ENCODE results near the gene GUCY1B1.
A peak's percentile ranks its signal among the peaks of the same experiment; 100 is the strongest.

The GUCY1B1 gene

GRCh38 chr4:155799116-155799793, 40.4 kb downstream of the GUCY1B1 start:
- no peak for DNase-seq (ENCODE audit: extremely low spot score)
- TF ChIP-seq HDGF (IDR thresholded peaks at IDR 0.05; ENCODE audit: borderline replicate concordance), result no peak
- TF ChIP-seq SUZ12 (IDR thresholded peaks at IDR 0.05), result no peak
- TF ChIP-seq FOXA1 (IDR thresholded peaks at IDR 0.05), result no peak
- TF ChIP-seq NFRKB (IDR thresholded peaks at IDR 0.05), result no peak
- no peak for TF ChIP-seq FOXM1 (IDR thresholded peaks at IDR 0.05; ENCODE audit: borderline replicate concordance)
- TF ChIP-seq, protein P1, sequence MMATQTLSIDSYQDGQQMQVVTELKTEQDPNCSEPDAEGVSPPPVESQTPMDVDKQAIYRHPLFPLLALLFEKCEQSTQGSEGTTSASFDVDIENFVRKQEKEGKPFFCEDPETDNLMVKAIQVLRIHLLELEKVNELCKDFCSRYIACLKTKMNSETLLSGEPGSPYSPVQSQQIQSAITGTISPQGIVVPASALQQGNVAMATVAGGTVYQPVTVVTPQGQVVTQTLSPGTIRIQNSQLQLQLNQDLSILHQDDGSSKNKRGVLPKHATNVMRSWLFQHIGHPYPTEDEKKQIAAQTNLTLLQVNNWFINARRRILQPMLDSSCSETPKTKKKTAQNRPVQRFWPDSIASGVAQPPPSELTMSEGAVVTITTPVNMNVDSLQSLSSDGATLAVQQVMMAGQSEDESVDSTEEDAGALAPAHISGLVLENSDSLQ (IDR thresholded peaks at IDR 0.05), result peak; percentile 43
- TF ChIP-seq FOXK2 (IDR thresholded peaks at IDR 0.05), result no peak
- no peak for TF ChIP-seq LEF1 (IDR thresholded peaks at IDR 0.05; ENCODE audit: borderline replicate concordance)
- POLR2A ChIA-PET, result no interaction called here
- CTCF ChIA-PET, result no interaction called here

DNA sequence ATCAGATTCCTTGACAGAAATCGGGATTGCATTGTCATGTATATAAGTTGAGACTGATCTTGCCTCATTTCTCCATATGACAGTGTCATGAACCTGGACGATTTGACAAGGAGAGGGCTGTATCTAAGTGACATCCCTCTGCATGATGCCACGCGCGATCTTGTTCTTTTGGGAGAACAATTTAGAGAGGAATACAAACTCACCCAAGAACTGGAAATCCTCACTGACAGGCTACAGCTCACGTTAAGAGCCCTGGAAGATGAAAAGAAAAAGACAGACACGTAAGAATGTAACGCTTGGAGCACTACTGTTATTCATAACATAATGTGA, 40.9 kb downstream of the GUCY1B1 start:
- no peak for DNase-seq (ENCODE audit: extremely low spot score)
- POLR2A ChIA-PET, result no interaction called here
- TF ChIP-seq ELF4 (IDR thresholded peaks at IDR 0.05), result no peak
- no peak for TF ChIP-seq TARDBP (IDR thresholded peaks at IDR 0.05)
- no peak for TF ChIP-seq NFRKB (IDR thresholded peaks at IDR 0.05)
- TF ChIP-seq SP1 (IDR thresholded peaks at IDR 0.05), result no peak
- no peak for TF ChIP-seq L3MBTL2 (conservative IDR thresholded peaks at IDR 0.05)
- TF ChIP-seq FOXK2 (IDR thresholded peaks at IDR 0.05), result no peak
- TF ChIP-seq BHLHE40 (IDR thresholded peaks at IDR 0.05; ENCODE audit: borderline replicate concordance), result no peak
- no peak for TF ChIP-seq FOXM1 (IDR thresholded peaks at IDR 0.05; ENCODE audit: borderline replicate concordance)
- TF ChIP-seq LEF1 (IDR thresholded peaks at IDR 0.05; ENCODE audit: borderline replicate concordance), result no peak
- TF ChIP-seq ZNF384 (IDR thresholded peaks at IDR 0.05), result no peak
- no peak for TF ChIP-seq SUZ12 (IDR thresholded peaks at IDR 0.05)
- TF ChIP-seq FOXA1 (IDR thresholded peaks at IDR 0.05), result no peak
- no peak for TF ChIP-seq HDGF (IDR thresholded peaks at IDR 0.05; ENCODE audit: borderline replicate concordance)
- TF ChIP-seq CTBP1 (IDR thresholded peaks at IDR 0.05; ENCODE audit: borderline replicate concordance), result no peak
- TF ChIP-seq, protein P1 (IDR thresholded peaks at IDR 0.05), result no peak
- TF ChIP-seq ARNT (IDR thresholded peaks at IDR 0.05), result no peak
- CTCF ChIA-PET, result no interaction called here

DNA sequence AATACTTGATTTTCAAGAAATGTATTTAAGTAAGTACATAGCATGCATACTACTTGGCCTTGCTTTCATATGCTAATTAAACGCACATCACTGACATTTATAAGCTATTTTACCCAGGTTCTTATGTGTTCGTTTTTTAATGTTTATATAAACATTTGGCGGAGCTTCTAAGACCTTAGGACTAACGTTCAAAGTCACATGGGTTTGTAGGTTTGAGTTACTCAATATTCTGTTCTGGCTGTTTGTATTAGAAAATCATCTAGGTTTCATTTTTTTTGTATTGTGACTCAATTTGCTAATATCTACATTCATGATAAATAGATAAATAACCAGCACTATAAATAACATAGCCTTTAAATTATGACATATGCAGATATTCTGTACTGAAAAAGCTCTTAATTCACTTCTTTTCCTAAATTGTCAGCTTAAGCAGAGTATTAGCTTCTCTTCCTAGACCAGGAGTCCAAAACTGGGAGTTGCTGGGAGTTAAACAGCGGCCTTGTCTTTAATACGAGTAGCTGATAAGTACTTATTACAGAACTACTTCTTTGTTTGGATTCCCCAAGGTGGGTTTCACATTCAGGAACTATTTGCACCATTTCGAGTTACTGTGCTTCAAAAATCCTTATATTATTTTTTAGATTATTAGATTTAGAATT, 42.0 kb downstream of the GUCY1B1 start:
- TF ChIP-seq FOXA1 (IDR thresholded peaks at IDR 0.05) (no peak), FOXM1 (IDR thresholded peaks at IDR 0.05; ENCODE audit: borderline replicate concordance) (no peak), HDGF (IDR thresholded peaks at IDR 0.05; ENCODE audit: borderline replicate concordance) (no peak), SP1 (IDR thresholded peaks at IDR 0.05) (no peak), CTBP1 (IDR thresholded peaks at IDR 0.05; ENCODE audit: borderline replicate concordance) (no peak), TARDBP (IDR thresholded peaks at IDR 0.05) (no peak), SUZ12 (IDR thresholded peaks at IDR 0.05) (no peak), LEF1 (IDR thresholded peaks at IDR 0.05; ENCODE audit: borderline replicate concordance) (no peak), FOXK2 (IDR thresholded peaks at IDR 0.05) (no peak), BHLHE40 (IDR thresholded peaks at IDR 0.05; ENCODE audit: borderline replicate concordance) (no peak), ELF4 (IDR thresholded peaks at IDR 0.05) (no peak), L3MBTL2 (conservative IDR thresholded peaks at IDR 0.05) (no peak), ARNT (IDR thresholded peaks at IDR 0.05) (no peak), ZNF384 (IDR thresholded peaks at IDR 0.05) (no peak), NFRKB (IDR thresholded peaks at IDR 0.05) (no peak)
- TF ChIP-seq, protein P1 (IDR thresholded peaks at IDR 0.05), result no peak
- CTCF ChIA-PET, result interaction anchor here (0.6 to 1.4 kb wide), 2 partner anchors 14 to 39 kb away, joined by 3 read pairs; no protein-coding TSS in a partner anchor

DNA sequence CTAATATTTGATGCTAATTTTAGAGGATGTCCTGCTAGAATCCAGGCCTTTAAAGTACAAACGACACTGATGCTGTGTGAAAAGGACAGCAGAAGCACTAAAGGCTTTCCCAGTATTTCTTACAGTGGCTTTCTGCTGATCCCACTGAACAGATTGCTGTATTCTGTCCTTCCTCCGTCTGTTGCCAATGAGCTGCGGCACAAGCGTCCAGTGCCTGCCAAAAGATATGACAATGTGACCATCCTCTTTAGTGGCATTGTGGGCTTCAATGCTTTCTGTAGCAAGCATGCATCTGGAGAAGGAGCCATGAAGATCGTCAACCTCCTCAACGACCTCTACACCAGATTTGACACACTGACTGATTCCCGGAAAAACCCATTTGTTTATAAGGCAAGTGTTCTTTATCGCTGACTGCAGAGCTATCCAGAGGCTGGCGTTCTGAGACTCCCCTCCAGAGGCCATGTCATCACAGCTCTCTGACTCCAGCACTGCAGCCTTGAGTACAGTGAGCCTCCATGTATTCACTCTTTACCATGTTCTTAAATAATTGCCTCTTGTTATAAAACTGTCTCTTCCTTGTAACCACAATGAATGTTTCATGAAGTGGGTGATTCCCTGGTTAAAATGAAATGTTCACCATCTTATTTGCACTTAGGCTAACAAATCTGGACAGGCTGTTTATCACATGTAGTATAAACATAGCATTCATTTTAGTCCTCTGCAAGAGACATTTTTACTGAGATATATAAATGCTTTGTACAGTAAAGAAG, 43.6 kb downstream of the GUCY1B1 start:
- POLR2A ChIA-PET, result interaction anchor here (2.8 kb wide), 1 partner anchor 151 kb away, joined by 8 read pairs; the partner anchor contains the start of gene CTSO
- TF ChIP-seq FOXA1 (IDR thresholded peaks at IDR 0.05), result no peak
- TF ChIP-seq NFRKB (IDR thresholded peaks at IDR 0.05), result no peak
- TF ChIP-seq CTBP1 (IDR thresholded peaks at IDR 0.05; ENCODE audit: borderline replicate concordance), result no peak
- TF ChIP-seq TARDBP (IDR thresholded peaks at IDR 0.05), result no peak
- no peak for TF ChIP-seq FOXM1 (IDR thresholded peaks at IDR 0.05; ENCODE audit: borderline replicate concordance)
- no peak for TF ChIP-seq SUZ12 (IDR thresholded peaks at IDR 0.05)
- TF ChIP-seq LEF1 (IDR thresholded peaks at IDR 0.05; ENCODE audit: borderline replicate concordance), result no peak
- TF ChIP-seq SP1 (IDR thresholded peaks at IDR 0.05), result no peak
- no peak for TF ChIP-seq HDGF (IDR thresholded peaks at IDR 0.05; ENCODE audit: borderline replicate concordance)
- no peak for TF ChIP-seq ELF4 (IDR thresholded peaks at IDR 0.05)
- no peak for TF ChIP-seq ZNF384 (IDR thresholded peaks at IDR 0.05)
- no peak for TF ChIP-seq BHLHE40 (IDR thresholded peaks at IDR 0.05; ENCODE audit: borderline replicate concordance)
- CTCF ChIA-PET, result no interaction called here
- no peak for DNase-seq (ENCODE audit: extremely low spot score)

More for the DNA sequence above, 42.0 kb downstream of the GUCY1B1 start:
- POLR2A ChIA-PET, result interaction anchor here (2.8 kb wide), 1 partner anchor 153 kb away, joined by 8 read pairs; the partner anchor contains the start of gene CTSO
- no peak for DNase-seq (ENCODE audit: extremely low spot score)

DNA sequence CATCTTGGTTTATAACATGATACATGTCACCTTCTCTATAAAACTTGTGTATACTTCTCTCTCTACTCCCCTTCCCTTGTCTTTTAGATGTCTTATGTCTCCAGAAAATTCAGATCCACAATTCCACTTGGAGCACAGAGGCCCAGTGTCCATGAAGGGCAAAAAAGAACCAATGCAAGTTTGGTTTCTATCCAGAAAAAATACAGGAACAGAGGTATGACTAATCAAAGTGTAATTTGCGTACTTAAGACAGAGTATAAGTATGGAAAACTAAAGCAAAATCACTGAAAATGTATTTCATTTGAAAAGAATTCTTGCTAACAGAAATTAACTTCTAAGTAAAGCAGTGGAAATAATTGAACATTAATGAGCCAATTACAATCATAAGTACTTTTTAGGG, 46.2 kb downstream of the GUCY1B1 start:
- ChIA-PET POLR2A (no interaction called here), CTCF (interaction anchor here (0.7 kb wide), 1 partner anchor 65 kb away, joined by 3 read pairs; no protein-coding TSS in a partner anchor)

More for the DNA sequence above, 46.2 kb downstream of the GUCY1B1 start:
- no peak for TF ChIP-seq L3MBTL2 (conservative IDR thresholded peaks at IDR 0.05)
- no peak for TF ChIP-seq TARDBP (IDR thresholded peaks at IDR 0.05)
- no peak for TF ChIP-seq FOXM1 (IDR thresholded peaks at IDR 0.05; ENCODE audit: borderline replicate concordance)
- no peak for TF ChIP-seq BHLHE40 (IDR thresholded peaks at IDR 0.05; ENCODE audit: borderline replicate concordance)
- TF ChIP-seq HDGF (IDR thresholded peaks at IDR 0.05; ENCODE audit: borderline replicate concordance), result no peak
- no peak for TF ChIP-seq SUZ12 (IDR thresholded peaks at IDR 0.05)
- no peak for DNase-seq (ENCODE audit: extremely low spot score)

Measured in HEK293T (cell line).